Tibial nerve (tissue), 4 donors: ENCODE measurements around the gene NRN1L. TPM values are rescaled to one million over a fixed set of nuclear protein-coding genes. Genes with fewer than 3 reads are reported as not detected.

Experiments
- DNase-seq, 2 donors: peaks; one replicate each; pipeline ENCODE4 v3.0.0-alpha.2; 2019; ENCODE audit warnings: low spot score in 2 of 2
- H3K27ac ChIP-seq, 4 donors: fragments of 200-600 bp; sonication (generic) in 3 of 4; one replicate each; pipeline ENCODE4 v1.5.1; 2017 to 2019; ENCODE audit warnings: mild to moderate bottlenecking in 1 of 4
- H3K27me3 ChIP-seq, 2 donors: fragments of 200-600 bp; sonication (generic) in 1 of 2; one replicate each; pipeline versions ENCODE4 v1.5.1 to v1.6.0; 2017 to 2019
- H3K36me3 ChIP-seq, 3 donors: fragments of 200-600 bp; sonication (generic); one replicate each; pipeline ENCODE4 v1.5.1; 2018 to 2019
- H3K4me1 ChIP-seq, 4 donors: fragments of 200-600 bp; sonication (generic) in 3 of 4; one replicate each; pipeline ENCODE4 v1.5.1; 2017 to 2019
- H3K4me3 ChIP-seq, 4 donors: fragments of 200-600 bp; sonication (generic) in 3 of 4; one replicate each; pipeline ENCODE4 v1.5.1; 2017 to 2019; ENCODE audit warnings: mild to moderate bottlenecking in 1 of 4, moderate library complexity in 1 of 4
- H3K9me3 ChIP-seq, 4 donors: fragments of 200-600 bp; sonication (generic) in 3 of 4; one replicate each; pipeline ENCODE4 v1.5.1; 2017 to 2019
- EP300 ChIP-seq, 2 donors: sonication (generic); formaldehyde crosslinking; IDR thresholded peaks; one replicate each; pipeline ENCODE4 v1.6.1; 2017; ENCODE audit warnings: antibody characterized with exemption in 2 of 2, mild to moderate bottlenecking in 1 of 2
- POLR2A ChIP-seq, 2 donors: fragments of 450-650 bp; IDR thresholded peaks; one replicate each; pipeline ENCODE4 v1.6.1; 2017; ENCODE audit warnings: antibody characterized with exemption in 2 of 2, mild to moderate bottlenecking in 2 of 2, moderate library complexity in 2 of 2
- WGBS, 2 donors: methylation state at CpG; one replicate each; pipeline ENCODE4 v1.1.5; 2018; 5-methylcytosine and 5-hydroxymethylcytosine counted together
- total RNA-seq, 4 donors: library from RNA; depleted of rRNA; stranded (reverse); fragments of >200 nt; gene quantifications; one replicate each; pipeline ENCODE4 v1.1.0, GENCODE V29; 2016
- TF ChIP-seq, protein P1 (sequence below), 5 experiments: fragments of 200-600 bp in 3 of 5; fragments of 450-650 bp in 2 of 5; sonication (generic) in 3 of 5; IDR thresholded peaks; one replicate each; pipeline ENCODE4 v1.5.1; 2016 to 2019; ENCODE audit warnings: antibody characterized with exemption in 5 of 5, mild to moderate bottlenecking in 3 of 5, moderate library complexity in 2 of 5

NRN1L gene
- total RNA-seq, 4 donors from 2014 or later = 2.0 to 15.1 (median 3.9) TPM

GRCh38 chr16:67872631-67873434 is 11.9 kb upstream of the NRN1L start, which contains the start of gene EDC4:
Gene EDC4 (plus strand): TSS chr16:67873052. CDS start chr16:67873262, 210 bp downstream.
- DNase-seq = peak; percentile 60 to 66
- Histone ChIP-seq H3K4me3 (peak within 1 kb of the TSS; percentile 61 to 93 (median 85)), H3K27ac (peak within 1 kb of the TSS; percentile 4 to 90 (median 80)), H3K4me1 (peaks cover 0 to 44% (median 22%) of the 10 kb centered on the region in 4 donors), H3K36me3 (peaks cover 0 to 62% (median 4%) of the 10 kb centered on the region in 3 donors), H3K9me3 (no peaks in the 10 kb centered on the region), H3K27me3 (no peaks in the 10 kb centered on the region)
- TF ChIP-seq EP300 (IDR thresholded peaks at IDR 0.05) (peak; percentile 22 to 85), POLR2A (IDR thresholded peaks at IDR 0.05) (peak; percentile 38 to 40)
- TF ChIP-seq, protein P1, sequence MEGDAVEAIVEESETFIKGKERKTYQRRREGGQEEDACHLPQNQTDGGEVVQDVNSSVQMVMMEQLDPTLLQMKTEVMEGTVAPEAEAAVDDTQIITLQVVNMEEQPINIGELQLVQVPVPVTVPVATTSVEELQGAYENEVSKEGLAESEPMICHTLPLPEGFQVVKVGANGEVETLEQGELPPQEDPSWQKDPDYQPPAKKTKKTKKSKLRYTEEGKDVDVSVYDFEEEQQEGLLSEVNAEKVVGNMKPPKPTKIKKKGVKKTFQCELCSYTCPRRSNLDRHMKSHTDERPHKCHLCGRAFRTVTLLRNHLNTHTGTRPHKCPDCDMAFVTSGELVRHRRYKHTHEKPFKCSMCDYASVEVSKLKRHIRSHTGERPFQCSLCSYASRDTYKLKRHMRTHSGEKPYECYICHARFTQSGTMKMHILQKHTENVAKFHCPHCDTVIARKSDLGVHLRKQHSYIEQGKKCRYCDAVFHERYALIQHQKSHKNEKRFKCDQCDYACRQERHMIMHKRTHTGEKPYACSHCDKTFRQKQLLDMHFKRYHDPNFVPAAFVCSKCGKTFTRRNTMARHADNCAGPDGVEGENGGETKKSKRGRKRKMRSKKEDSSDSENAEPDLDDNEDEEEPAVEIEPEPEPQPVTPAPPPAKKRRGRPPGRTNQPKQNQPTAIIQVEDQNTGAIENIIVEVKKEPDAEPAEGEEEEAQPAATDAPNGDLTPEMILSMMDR (IDR thresholded peaks at IDR 0.05) = peak in 1 of 5 experiments; percentile 43
- 0 to 2% methylated on average over 23 to 34 of the region's 72 CpGs for WGBS, 2 donors

DNA sequence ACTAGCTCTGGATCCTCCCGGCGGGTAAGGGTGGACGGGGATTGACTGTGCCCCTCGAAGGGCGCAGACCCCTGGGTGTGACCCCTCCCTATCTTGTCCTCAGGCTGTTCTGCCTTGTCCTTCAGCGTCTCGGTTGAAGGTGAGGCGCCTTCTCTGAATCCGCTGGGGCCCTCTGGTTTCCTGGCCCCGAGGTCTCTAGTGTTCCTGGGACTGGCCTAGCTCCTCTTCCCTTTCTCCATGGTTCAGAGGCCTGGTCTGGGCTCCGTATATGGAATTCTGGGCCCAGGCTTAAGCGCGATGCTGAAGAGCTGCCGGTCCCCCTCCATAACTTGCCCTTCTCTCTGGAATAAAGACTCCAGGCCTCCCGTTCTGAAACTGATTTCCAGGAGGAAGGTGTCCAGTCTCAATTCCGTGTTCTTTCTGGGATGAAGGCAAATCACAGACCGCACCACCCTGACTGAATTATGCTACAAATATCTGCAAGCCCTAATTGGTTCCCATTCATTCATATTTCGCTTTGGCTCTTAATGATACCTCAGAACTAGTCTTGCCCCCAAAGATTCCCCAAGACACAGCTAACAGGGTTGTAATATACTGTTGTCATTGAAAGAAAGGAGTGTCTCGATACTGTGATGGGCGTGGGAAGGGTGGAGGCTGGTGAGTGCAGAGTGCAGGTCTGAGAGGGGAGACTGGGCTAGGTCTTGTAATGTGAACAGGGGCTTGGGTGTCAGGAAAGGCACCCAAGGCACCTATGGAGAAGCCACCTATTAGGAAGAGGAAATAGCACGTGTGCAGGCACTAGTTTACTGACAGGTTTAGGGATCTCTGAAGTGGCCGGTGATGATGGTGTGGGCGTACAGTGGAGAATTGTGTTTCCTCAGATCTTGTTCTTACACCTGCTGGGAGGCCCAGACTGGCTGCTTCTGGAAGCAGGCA is 11.0 kb upstream of the NRN1L start:
- peak overlapping the region; percentile 61 to 93 (median 85) for H3K4me3 ChIP-seq
- no peak for DNase-seq
- no peaks in the 10 kb centered on the region for H3K27me3 ChIP-seq
- TF ChIP-seq, protein P1 (IDR thresholded peaks at IDR 0.05) = no peak
- no peak for TF ChIP-seq POLR2A (IDR thresholded peaks at IDR 0.05)
- TF ChIP-seq EP300 (IDR thresholded peaks at IDR 0.05) = no peak
- no peaks in the 10 kb centered on the region for H3K9me3 ChIP-seq
- peaks cover 0 to 62% (median 12%) of the 10 kb centered on the region in 3 donors for H3K36me3 ChIP-seq
- H3K27ac ChIP-seq = peak overlapping the region; percentile 4 to 90 (median 80)
- peaks cover 0 to 44% (median 22%) of the 10 kb centered on the region in 4 donors for H3K4me1 ChIP-seq
- WGBS, 2 donors = 12 to 14% methylated on average over 19 to 20 of the region's 23 CpGs

DNA sequence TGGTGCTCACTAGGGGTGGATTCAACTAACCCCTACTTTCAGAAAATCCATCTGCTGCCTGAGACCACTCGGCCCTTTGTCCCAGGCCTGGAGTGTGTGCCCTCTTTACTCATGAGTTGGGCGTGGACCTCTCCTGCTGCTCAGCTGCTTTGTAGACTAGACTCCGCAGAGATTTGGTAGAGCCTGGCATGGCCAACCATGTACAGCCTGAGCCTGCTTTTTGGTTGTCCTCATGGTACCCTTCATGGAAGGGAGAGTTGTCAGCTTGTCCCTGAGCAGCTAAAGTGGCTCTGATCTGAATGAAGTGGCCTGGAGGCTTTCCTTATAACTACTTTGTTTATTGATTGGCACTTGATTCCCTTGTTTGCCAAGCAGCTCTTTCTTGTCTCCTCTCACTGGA is 10.3 kb upstream of the NRN1L start:
- DNase-seq = no peak
- no peaks in the 10 kb centered on the region for H3K9me3 ChIP-seq
- H3K27ac ChIP-seq = no peak overlapping the region
- no peaks in the 10 kb centered on the region for H3K27me3 ChIP-seq
- peak overlapping the region in 3 of 4 donors; percentile 80 to 93 (median 90) for H3K4me3 ChIP-seq
- WGBS, 2 donors = 60 to 69% methylated on average over 3 of the region's 3 CpGs
- TF ChIP-seq POLR2A (IDR thresholded peaks at IDR 0.05) = no peak
- TF ChIP-seq EP300 (IDR thresholded peaks at IDR 0.05) = no peak
- TF ChIP-seq, protein P1 (IDR thresholded peaks at IDR 0.05) = no peak
- H3K4me1 ChIP-seq = peaks cover 0 to 44% (median 22%) of the 10 kb centered on the region in 4 donors
- peaks cover 0 to 62% (median 19%) of the 10 kb centered on the region in 3 donors for H3K36me3 ChIP-seq

GRCh38 chr16:67877064-67877463 is 7.6 kb upstream of the NRN1L start:
- H3K27me3 ChIP-seq = no peaks in the 10 kb centered on the region
- no peak overlapping the region for H3K27ac ChIP-seq
- no peaks in the 10 kb centered on the region for H3K9me3 ChIP-seq
- H3K4me3 ChIP-seq = no peak overlapping the region
- 94 to 97% methylated on average over 11 of the region's 11 CpGs for WGBS, 2 donors
- DNase-seq = no peak
- peaks cover 0 to 39% (median 22%) of the 10 kb centered on the region in 4 donors for H3K4me1 ChIP-seq
- TF ChIP-seq POLR2A (IDR thresholded peaks at IDR 0.05) (no peak), EP300 (IDR thresholded peaks at IDR 0.05) (no peak)
- TF ChIP-seq, protein P1 (IDR thresholded peaks at IDR 0.05) = no peak
- H3K36me3 ChIP-seq = peaks cover 4 to 65% (median 46%) of the 10 kb centered on the region in 3 donors
